GM12878 (cell line): Measurements from ENCODE around the gene IGF1R. TPM values are rescaled to one million over a fixed set of nuclear protein-coding genes. Genes with fewer than 3 reads are reported as not detected.

Experiments
- ATAC-seq: fragments of 200-7000 bp; cut with Tn5 transposase; 3 replicates; pipeline ENCODE4 v1.9.1; 2020; ENCODE audit warnings: mild to moderate bottlenecking, moderate library complexity
- BruUV-seq: library from RNA; stranded (reverse); fragments of 400-500 nt; replicated peaks from 2 replicates; lab custom pipeline; 2021; lab: Mats Ljungman, UMichigan
- CTCF ChIA-PET: fragments of 300-600 bp; sonication (Branson Sonifier 250); formaldehyde crosslinking; extraction: SDS; loops from one replicate; lab custom pipeline; 2021; ENCODE audit warnings: inconsistent platforms; lab: Yijun Ruan, JAX
- POLR2A ChIA-PET: fragments of 350-600 bp; formaldehyde crosslinking; extraction: SDS; loops from one replicate; lab custom pipeline; 2021; ENCODE audit warnings: inconsistent platforms; lab: Charles Lee
- RAD21 ChIA-PET: fragments of 300-600 bp; sonication (Branson Sonifier 250); formaldehyde crosslinking; loops from one replicate; lab custom pipeline; 2023; ENCODE audit warnings: antibody characterized with exemption; ENCODE audit not compliant: unreplicated experiment; lab: Charles Lee
- SMC1A ChIA-PET: fragments of 300-600 bp; sonication (Branson Sonifier 250); formaldehyde crosslinking; loops from one replicate; lab custom pipeline; 2023; ENCODE audit not compliant: unreplicated experiment, uncharacterized antibody; lab: Charles Lee
- DNase-seq: peaks from one replicate; pipeline ENCODE4 v3.0.0-alpha.2; 2011; ENCODE audit warnings: low read depth, low spot score
- FAIRE-seq: peaks from 3 replicates; lab custom pipeline; 2011; peaks lifted over from hg19 to GRCh38; lab: Jason Lieb, UNC
- H2AFZ ChIP-seq: 2 replicates; pipeline ENCODE4 v1.6.0; 2011; ENCODE audit warnings: low read depth, low read length, control low read depth; ENCODE audit not compliant: control insufficient read depth
- H3K27ac ChIP-seq: 2 replicates; pipeline ENCODE4 v1.5.1; 2011; ENCODE audit warnings: control low read depth; ENCODE audit not compliant: control insufficient read depth, insufficient read depth
- H3K27me3 ChIP-seq, 2 experiments: replicated peaks in 1 of 2; 2 replicates each; pipeline versions ENCODE4 v1.6.0 to v1.6.1; 2011; ENCODE audit warnings: low read length in 1 of 2; ENCODE audit not compliant: control insufficient read depth in 2 of 2, insufficient read depth in 2 of 2
- H3K36me3 ChIP-seq, 2 experiments: 2 replicates each; pipeline ENCODE4 v1.5.1; 2011; ENCODE audit warnings: low read length in 1 of 2; ENCODE audit not compliant: control insufficient read depth in 2 of 2, insufficient read depth in 2 of 2
- H3K4me1 ChIP-seq: 2 replicates; pipeline ENCODE4 v1.6.1; 2011; ENCODE audit warnings: mild to moderate bottlenecking, low read length, moderate library complexity, mixed read lengths; ENCODE audit not compliant: control insufficient read depth, insufficient read depth
- H3K4me2 ChIP-seq: 2 replicates; pipeline ENCODE4 v1.6.0; 2011; ENCODE audit warnings: control low read depth; ENCODE audit not compliant: control insufficient read depth, insufficient read depth
- H3K4me3 ChIP-seq: fragments of 200-600 bp; sonication (generic); 2 replicates; pipeline ENCODE4 v1.5.1; 2016
- H3K79me2 ChIP-seq: 2 replicates; pipeline ENCODE4 v1.6.0; 2011; ENCODE audit warnings: low read length; ENCODE audit not compliant: control insufficient read depth, insufficient read depth
- H3K9ac ChIP-seq: 2 replicates; pipeline ENCODE4 v1.8.0; 2011; ENCODE audit warnings: low read length, control low read depth, mixed read lengths; ENCODE audit not compliant: control insufficient read depth, insufficient read depth
- H3K9me3 ChIP-seq: replicated peaks from 3 replicates; pipeline ENCODE4 v1.5.1; 2011; ENCODE audit warnings: mild to moderate bottlenecking, low read length; ENCODE audit not compliant: control insufficient read depth, insufficient read depth
- H4K20me1 ChIP-seq: 2 replicates; pipeline ENCODE4 v1.6.0; 2011; ENCODE audit not compliant: control insufficient read depth, insufficient read depth
- BRCA1 ChIP-seq: IDR thresholded peaks from 2 replicates; pipeline ENCODE4 v1.6.1; 2011; ENCODE audit warnings: low read depth, low read length, improper control_type of control experiment
- CBX5 ChIP-seq: sonication (generic); IDR thresholded peaks from 2 replicates; pipeline ENCODE4 v1.6.1; 2016; ENCODE audit warnings: low read depth, moderate library complexity, mild to moderate bottlenecking, inconsistent platforms
- CHD4 ChIP-seq: fragments of 200-600 bp; sonication (generic); IDR thresholded peaks from 2 replicates; pipeline ENCODE4 v1.6.1; 2016; ENCODE audit warnings: mild to moderate bottlenecking
- DPF2 ChIP-seq: fragments of 450-650 bp; IDR thresholded peaks from 2 replicates; pipeline ENCODE4 v1.6.1; 2017; ENCODE audit warnings: mild to moderate bottlenecking
- E4F1 ChIP-seq: fragments of 450-650 bp; IDR thresholded peaks from 2 replicates; pipeline ENCODE4 v1.6.1; 2018; ENCODE audit warnings: borderline replicate concordance, mild to moderate bottlenecking; ENCODE audit not compliant: partially characterized antibody
- EGR1 ChIP-seq, 2 experiments: IDR thresholded peaks; 1 replicate in 1 of 2; 2 replicates in 1 of 2; pipeline ENCODE4 v1.6.1; 2011 to 2012; ENCODE audit warnings: low read depth in 2 of 2, low read length in 2 of 2, borderline replicate concordance in 1 of 2, mild to moderate bottlenecking in 1 of 2, moderate library complexity in 1 of 2
- FOXM1 ChIP-seq: IDR thresholded peaks from 2 replicates; pipeline ENCODE4 v1.6.1; 2012; ENCODE audit warnings: low read depth, mild to moderate bottlenecking, inconsistent platforms, low read length, moderate library complexity
- IRF5 ChIP-seq: fragments of 450-650 bp; IDR thresholded peaks from 2 replicates; pipeline ENCODE4 v1.6.1; 2017; ENCODE audit warnings: borderline replicate concordance
- MYB ChIP-seq: fragments of 150-350 bp; IDR thresholded peaks from 2 replicates; pipeline ENCODE4 v1.6.1; 2014; ENCODE audit warnings: mild to moderate bottlenecking, low read depth, low read length, borderline replicate concordance
- NRF1 ChIP-seq: conservative IDR thresholded peaks from 2 replicates; pipeline ENCODE4 v1.6.1; 2011; ENCODE audit warnings: mild to moderate bottlenecking, low read depth, low read length, improper control_type of control experiment
- PAX5 ChIP-seq: IDR thresholded peaks from 2 replicates; pipeline ENCODE4 v1.6.1; 2011; ENCODE audit warnings: low read depth, low read length, borderline replicate concordance
- PBX3 ChIP-seq: IDR thresholded peaks from 2 replicates; pipeline ENCODE4 v1.6.1; 2011; ENCODE audit warnings: mild to moderate bottlenecking, low read depth, low read length, moderate library complexity; ENCODE audit not compliant: insufficient replicate concordance
- POLR2A ChIP-seq: IDR thresholded peaks from 2 replicates; pipeline ENCODE4 v1.6.1; 2011; ENCODE audit warnings: low read depth, mild to moderate bottlenecking, low read length
- POLR2AphosphoS5 ChIP-seq: IDR thresholded peaks from 2 replicates; pipeline ENCODE4 v1.6.1; 2011; ENCODE audit warnings: mild to moderate bottlenecking, low read length, inconsistent platforms
- SMAD1 ChIP-seq: fragments of 450-650 bp; IDR thresholded peaks from 2 replicates; pipeline ENCODE4 v1.6.1; 2018; ENCODE audit warnings: mild to moderate bottlenecking, low read depth; ENCODE audit not compliant: partially characterized antibody
- STAT1 ChIP-seq: fragments of 450-650 bp; conservative IDR thresholded peaks from 2 replicates; pipeline ENCODE4 v1.6.1; 2014; ENCODE audit warnings: antibody characterized with exemption, mild to moderate bottlenecking
- TARDBP ChIP-seq: IDR thresholded peaks from 2 replicates; pipeline ENCODE4 v1.6.1; 2016; ENCODE audit warnings: borderline replicate concordance
- TCF7 ChIP-seq: IDR thresholded peaks from 2 replicates; pipeline ENCODE4 v1.6.1; 2014; ENCODE audit warnings: antibody characterized with exemption, borderline replicate concordance
- YBX1 ChIP-seq: fragments of 450-650 bp; IDR thresholded peaks from 2 replicates; pipeline ENCODE4 v1.6.1; 2016; ENCODE audit warnings: antibody characterized with exemption
- WGBS: methylation state at CpG from one replicate; pipeline ENCODE4 v1.1.6; 2016; ENCODE audit warnings: low lambda C conversion rate; ENCODE audit not compliant: insufficient replicate concordance, insufficient coverage; ENCODE audit errors: missing lambda C conversion rate; 5-methylcytosine and 5-hydroxymethylcytosine counted together
- in situ Hi-C: fragments of 300-500 bp; cut with MboI; formaldehyde crosslinking; loops from 9 replicates; pipeline ENCODE4 v1.14.3; 2018; ENCODE audit warnings: mixed read lengths
- intact Hi-C: fragments of 100-400 bp; cut with micrococcal nuclease; formaldehyde crosslinking; loops from one replicate; pipeline ENCODE4 v1.14.2; 2022; ENCODE audit not compliant: unreplicated experiment
- polyA plus RNA-seq, 11 experiments: library from polyadenylated mRNA; depleted of rRNA in 4 of 11; unstranded in 6 of 11; stranded (reverse) in 5 of 11; fragments of >200 nt; fragmentation: Nextera tagmentation in 4 of 11; fragmentation: Illumina TruSeq in 1 of 11; extraction: Ambion mirVana in 4 of 11; extraction: Trizol in 1 of 11; gene quantifications; 1 replicate in 1 of 11; 2 replicates in 10 of 11; pipeline versions ENCODE4 v1.2.1 to v1.2.3, GENCODE V29; 2011 to 2016; ENCODE audit warnings: inconsistent platforms in 2 of 11, missing spikeins in 2 of 11, low read depth in 1 of 11
- total RNA-seq, 4 experiments: library from RNA; depleted of rRNA in 3 of 4; stranded (reverse); fragments of >200 nt in 3 of 4; fragmentation: Illumina TruSeq in 1 of 4; extraction: Trizol in 1 of 4; gene quantifications; 2 replicates each; pipeline versions ENCODE4 v1.2.1 to v1.2.3, GENCODE V29; 2013 to 2021

Gene IGF1R
- total and polyA plus RNA-seq, 10 of the 15 experiments (the other 5 are each of a cell fraction or from before 2014, with no cell fraction given): 0.03 to 2.7 (median 0.66) TPM

GRCh38 chr15:98923171-98923570 is 274.8 kb downstream of the IGF1R start:
- WGBS: 87% methylated on average over 12 of the region's 12 CpGs
- Histone ChIP-seq H3K4me3 (no peak overlapping the region), H3K4me2 (no peak overlapping the region), H3K9ac (no peak overlapping the region), H3K79me2 (no peaks in the 10 kb centered on the region), H3K4me1 (no peaks in the 10 kb centered on the region), H3K27me3 (no peaks in the 10 kb centered on the region), H3K36me3 (no peaks in the 10 kb centered on the region), H4K20me1 (no peaks in the 10 kb centered on the region), H3K27ac (no peak overlapping the region), H2AFZ (no peak overlapping the region), H3K9me3 (no peaks in the 10 kb centered on the region)
- ChIA-PET SMC1A (interaction anchor here (1.0 to 1.5 kb wide), 2 partner anchors 16 to 293 kb away, joined by 3 read pairs; no protein-coding TSS in a partner anchor), CTCF (interaction anchor here (1.3 kb wide), 1 partner anchor 18 kb away, joined by 3 read pairs; no protein-coding TSS in a partner anchor), POLR2A (interaction anchor here (0.6 to 0.8 kb wide), 2 partner anchors 28 to 250 kb away, joined by 3 to 4 read pairs; no protein-coding TSS in a partner anchor), RAD21 (no interaction called here)
- TF ChIP-seq PBX3 (no peak), BRCA1 (no peak), CBX5 (no peak), EGR1 (IDR thresholded peaks at IDR 0.05; ENCODE audit: borderline replicate concordance in 1 of 2, low read depth in 2 of 2, low read length in 2 of 2) (no peak), TCF7 (no peak), YBX1 (no peak), POLR2A (no peak), POLR2AphosphoS5 (no peak), FOXM1 (no peak), E4F1 (no peak), IRF5 (no peak), MYB (no peak), CHD4 (no peak), NRF1 (no peak), STAT1 (no peak), TARDBP (no peak), PAX5 (no peak), SMAD1 (no peak), DPF2 (no peak)
- no TSS peak for BruUV-seq
- intact Hi-C loops (no loop called here), in situ Hi-C loops (no loop called here)
- DNase-seq: no peak
- no peak for FAIRE-seq
- ATAC-seq: no peak
